B cell (primary cell): ENCODE data around the gene CIAO2A. TPM values are rescaled to one million over a fixed set of nuclear protein-coding genes. Genes with fewer than 3 reads are reported as not detected.
A peak's percentile ranks its signal among the peaks of the same experiment; 100 is the strongest.

Experiments
- ATAC-seq: fragments of 200-7000 bp; cut with Tn5 transposase; one replicate; pipeline ENCODE4 v1.10.0; 2021; ENCODE audit warnings: low read depth, mild to moderate bottlenecking, moderate number of reproducible peaks, moderate library complexity
- CTCF ChIA-PET: fragments of 350-600 bp; sonication (Branson Sonifier 250); formaldehyde crosslinking; loops from one replicate; lab custom pipeline; 2021; ENCODE audit warnings: antibody characterized with exemption, inconsistent platforms; lab: Charles Lee
- POLR2A ChIA-PET: fragments of 350-600 bp; sonication (Branson Sonifier 250); formaldehyde crosslinking; loops from one replicate; lab custom pipeline; 2021; ENCODE audit warnings: antibody characterized with exemption; lab: Charles Lee
- DNase-seq: peaks from one replicate; pipeline ENCODE4 v3.0.0; 2013
- H2AFZ ChIP-seq: 2 replicates; pipeline ENCODE4 v1.6.1; 2012; ENCODE audit warnings: mild to moderate bottlenecking, low read depth, low read length; ENCODE audit not compliant: insufficient read depth, poor library complexity, severe bottlenecking
- H3K27ac ChIP-seq, 2 donors: 1 replicate in 1 of 2; 2 replicates in 1 of 2; pipeline ENCODE4 v1.5.1; 2012 to 2013; ENCODE audit warnings: low read length in 2 of 2, mild to moderate bottlenecking in 2 of 2, moderate library complexity in 1 of 2
- H3K27me3 ChIP-seq, 4 experiments: fragments of 200-600 bp in 1 of 4; sonication (generic) in 1 of 4; replicated peaks in 1 of 4; 1 replicate in 2 of 4; 2 replicates in 2 of 4; pipeline versions ENCODE4 v1.6.1 to v1.7.0; 2013 to 2016; ENCODE audit warnings: low read length in 3 of 4, mild to moderate bottlenecking in 2 of 4, mixed read lengths in 1 of 4, moderate library complexity in 1 of 4; ENCODE audit not compliant: insufficient read depth in 4 of 4, control insufficient read depth in 3 of 4; ENCODE audit errors: control extremely low read depth in 1 of 4
- H3K36me3 ChIP-seq, 2 experiments: replicated peaks in 1 of 2; 1 replicate in 1 of 2; 2 replicates in 1 of 2; pipeline versions ENCODE4 v1.6.1 to v1.7.1; 2013; ENCODE audit warnings: low read length in 1 of 2; ENCODE audit not compliant: insufficient read depth in 2 of 2, control insufficient read depth in 1 of 2; ENCODE audit errors: control extremely low read depth in 1 of 2, extremely low read depth in 1 of 2
- H3K4me1 ChIP-seq, 2 donors: fragments of 200-600 bp in 1 of 2; sonication (generic) in 1 of 2; 1 replicate in 1 of 2; 2 replicates in 1 of 2; pipeline versions ENCODE4 v1.5.1 to v1.6.1; 2013 to 2017; ENCODE audit warnings: low read length in 2 of 2; ENCODE audit not compliant: control insufficient read depth in 2 of 2, insufficient read depth in 2 of 2
- H3K4me2 ChIP-seq: replicated peaks from 2 replicates; pipeline ENCODE3; 2012; ENCODE audit warnings: mild to moderate bottlenecking, low read depth, low read length; ENCODE audit not compliant: poor library complexity, severe bottlenecking
- H3K4me3 ChIP-seq, 5 experiments: fragments of 200-600 bp in 1 of 5; sonication (generic) in 1 of 5; 1 replicate in 3 of 5; 2 replicates in 2 of 5; pipeline versions ENCODE4 v1.5.1 to v1.7.0; 2011 to 2016; ENCODE audit warnings: low read length in 4 of 5, mild to moderate bottlenecking in 4 of 5, low read depth in 2 of 5, control low read depth in 1 of 5, moderate library complexity in 1 of 5; ENCODE audit not compliant: insufficient read depth in 1 of 5; ENCODE audit errors: control extremely low read depth in 1 of 5, extremely low read depth in 1 of 5
- H3K79me2 ChIP-seq: fragments of 200-600 bp; sonication (generic); one replicate; pipeline ENCODE4 v1.6.0; 2016; ENCODE audit warnings: low read length; ENCODE audit not compliant: control insufficient read depth, insufficient read depth
- H3K9ac ChIP-seq: fragments of 200-600 bp; sonication (generic); 2 replicates; pipeline ENCODE4 v1.6.1; 2017; ENCODE audit warnings: mild to moderate bottlenecking, low read length, moderate library complexity
- H3K9me3 ChIP-seq, 3 donors: one replicate each; pipeline versions ENCODE4 v1.6.1 to v1.7.1; 2013; ENCODE audit warnings: low read length in 2 of 3; ENCODE audit not compliant: control insufficient read depth in 2 of 3, insufficient read depth in 1 of 3; ENCODE audit errors: control extremely low read depth in 1 of 3
- H4K20me1 ChIP-seq: 2 replicates; pipeline ENCODE4 v1.6.0; 2012; ENCODE audit warnings: mild to moderate bottlenecking, low read length; ENCODE audit not compliant: insufficient read depth, control insufficient read depth, poor library complexity, severe bottlenecking
- H3K27ac Mint-ChIP-seq: one replicate; pipeline ENCODE4 v1.8.0; 2021; ENCODE audit warnings: mixed read lengths
- H3K27me3 Mint-ChIP-seq: one replicate; pipeline ENCODE4 v1.8.0; 2021; ENCODE audit warnings: mixed read lengths
- H3K4me1 Mint-ChIP-seq: one replicate; pipeline ENCODE4 v1.8.0; 2021; ENCODE audit warnings: mixed read lengths
- H3K4me3 Mint-ChIP-seq: one replicate; pipeline ENCODE4 v1.8.0; 2021; ENCODE audit warnings: mixed read lengths
- H3K9me3 Mint-ChIP-seq: one replicate; pipeline ENCODE4 v1.8.0; 2022; ENCODE audit warnings: mixed read lengths; ENCODE audit not compliant: insufficient read depth
- CTCF ChIP-seq: fragments of 200-600 bp; IDR thresholded peaks from one replicate; pipeline ENCODE4 v1.8.0; 2022; ENCODE audit warnings: antibody characterized with exemption, mild to moderate bottlenecking
- EZH2 ChIP-seq: IDR thresholded peaks from 2 replicates; pipeline ENCODE4 v1.6.1; 2012; ENCODE audit warnings: borderline replicate concordance, low read depth, mild to moderate bottlenecking, moderate library complexity, low read length; ENCODE audit not compliant: insufficient read depth, poor library complexity, severe bottlenecking
- WGBS: methylation state at CpG from one replicate; pipeline ENCODE4 v1.1.5; 2013; ENCODE audit warnings: missing lambda C conversion rate; ENCODE audit not compliant: insufficient coverage; 5-methylcytosine and 5-hydroxymethylcytosine counted together
- intact Hi-C: fragments of 100-400 bp; cut with micrococcal nuclease; formaldehyde crosslinking; loops from one replicate; pipeline ENCODE4 v1.10.0; 2022
- polyA plus RNA-seq: library from polyadenylated mRNA; depleted of rRNA; stranded (reverse); fragments of >200 nt; gene quantifications from 2 replicates; pipeline ENCODE4 v1.2.3, GENCODE V29; 2012
- total RNA-seq, 2 donors: library from RNA; stranded (reverse); fragments of 120-200 nt in 1 of 2; gene quantifications; 1 replicate in 1 of 2; 2 replicates in 1 of 2; pipeline versions ENCODE4 v1.2.3 to v1.2.4, GENCODE V29; 2013 to 2022

The CIAO2A gene
- total and polyA plus RNA-seq, 2 donors (not counting 1 experiment from before 2014, with no cell fraction given): 68.2 to 71.5 TPM

- POLR2A ChIA-PET: interaction anchor here (1.6 kb wide), 1 partner anchor 63 kb away, joined by 6 read pairs; no protein-coding TSS in a partner anchor
- H3K4me3 Mint-ChIP-seq: peak overlapping the region; percentile 69
- Histone ChIP-seq H3K27me3 (no peaks in the 10 kb centered on the region), H3K79me2 (peaks cover 86% of the 10 kb centered on the region), H3K36me3 (peaks cover 5 to 13% of the 10 kb centered on the region in 2 experiments), H3K9ac (peak overlapping the region; percentile 51), H2AFZ (no peak overlapping the region), H3K27ac (peak overlapping the region; percentile 85 to 94), H3K9me3 (no peaks in the 10 kb centered on the region), H4K20me1 (no peaks in the 10 kb centered on the region), H3K4me2 (peak overlapping the region; percentile 66), H3K4me3 (peak overlapping the region in 2 of 5 experiments; percentile 34 to 50), H3K4me1 (peaks cover 67 to 68% of the 10 kb centered on the region in 2 donors)
- CTCF ChIA-PET: interaction anchor here (1.4 to 4.6 kb wide), 7 partner anchors 22 to 481 kb away, joined by 3 to 32 read pairs (median 7); partner anchors contain the start of gene DAPK2
- H3K27me3 Mint-ChIP-seq: no peaks in the 10 kb centered on the region
- peak overlapping the region; percentile 90 for H3K27ac Mint-ChIP-seq
- 33% methylated on average over 3 of the region's 3 CpGs for WGBS
- DNase-seq (peak; percentile 73), ATAC-seq (no peak)
- H3K4me1 Mint-ChIP-seq: peaks cover 64% of the 10 kb centered on the region
- TF ChIP-seq CTCF: no peak
- no peak for TF ChIP-seq EZH2
- intact Hi-C loops: loop anchor here (2.0 to 10.0 kb wide), 5 partner anchors 264 to 816 kb away; partner anchors contain the start of genes APH1B and USP3
- H3K9me3 Mint-ChIP-seq: no peaks in the 10 kb centered on the region
Observed at GRCh38 chr15:64090527-64090926, 3.1 kb downstream of the CIAO2A start.

- H3K79me2 ChIP-seq: peaks cover 85% of the 10 kb centered on the region
- Mint-ChIP-seq H3K4me3 (peak overlapping the region; percentile 72), H3K4me1 (peaks cover 56% of the 10 kb centered on the region), H3K9me3 (no peaks in the 10 kb centered on the region), H3K27me3 (no peaks in the 10 kb centered on the region), H3K27ac (peak overlapping the region; percentile 90)
- ATAC-seq (peak; percentile 46), DNase-seq (peak; percentile 85)
- H3K4me3 ChIP-seq: peak overlapping the region in 4 of 5 experiments; percentile 0 to 50 (median 26)
- WGBS: 36% methylated on average over 5 of the region's 12 CpGs
- H2AFZ ChIP-seq: peak overlapping the region; percentile 59
- peaks cover 5 to 19% of the 10 kb centered on the region in 2 experiments for H3K36me3 ChIP-seq
- ChIA-PET CTCF (interaction anchor here (0.6 to 4.6 kb wide), 11 partner anchors 18 to 532 kb away, joined by 3 to 32 read pairs (median 5); partner anchors contain the start of gene DAPK2), POLR2A (interaction anchor here (0.6 to 1.6 kb wide), 7 partner anchors 9 to 902 kb away, joined by 3 to 6 read pairs (median 3); no protein-coding TSS in a partner anchor)
- H3K27ac ChIP-seq: peak overlapping the region; percentile 85 to 94
- peaks cover 59 to 60% of the 10 kb centered on the region in 2 donors for H3K4me1 ChIP-seq
- H3K9ac ChIP-seq: peak overlapping the region; percentile 51
- intact Hi-C loops: loop anchor here (2.0 to 10.0 kb wide), 5 partner anchors 263 to 815 kb away; partner anchors contain the start of genes APH1B and USP3
- TF ChIP-seq EZH2 (no peak), CTCF (no peak)
- H3K9me3 ChIP-seq: no peaks in the 10 kb centered on the region
- H4K20me1 ChIP-seq: no peaks in the 10 kb centered on the region
- H3K27me3 ChIP-seq: no peaks in the 10 kb centered on the region
- H3K4me2 ChIP-seq: peak overlapping the region; percentile 66
Observed at GRCh38 chr15:64089543-64090280, 3.9 kb downstream of the CIAO2A start.
